HepG2 (cell line): ENCODE results near the gene MYO9A. TPM values are rescaled to one million over a fixed set of nuclear protein-coding genes. Genes with fewer than 3 reads are reported as not detected.

Source experiments
- ATAC-seq: fragments of 200-7000 bp; cut with Tn5 transposase; 3 replicates; pipeline ENCODE4 v1.9.1; 2020; ENCODE audit warnings: mild to moderate bottlenecking, moderate library complexity
- BruUV-seq: library from RNA; stranded (reverse); fragments of 400-500 nt; replicated peaks from 2 replicates; lab custom pipeline; 2021; lab: Mats Ljungman, UMichigan
- CTCF ChIA-PET: fragments of 300-600 bp; formaldehyde crosslinking; extraction: SDS; loops from one replicate; lab custom pipeline; 2021; ENCODE audit warnings: low total read pairs, inconsistent platforms, low intra/inter-chr PET ratio; lab: Yijun Ruan, JAX
- POLR2A ChIA-PET: fragments of 350-600 bp; sonication (Branson Sonifier 250); formaldehyde crosslinking; loops from one replicate; lab custom pipeline; 2020; ENCODE audit warnings: antibody characterized with exemption, inconsistent platforms; lab: Yijun Ruan, JAX
- DNase-seq: peaks from one replicate; pipeline ENCODE4 v3.0.0-alpha.2; 2015; ENCODE audit warnings: low spot score
- FAIRE-seq: peaks from 3 replicates; lab custom pipeline; 2011; peaks lifted over from hg19 to GRCh38; lab: Jason Lieb, UNC
- H2AFZ ChIP-seq: one replicate; pipeline ENCODE4 v1.6.1; 2011; ENCODE audit warnings: low read length, inconsistent platforms
- H3K27ac ChIP-seq: fragments of 300-600 bp; 3 replicates; pipeline ENCODE4 v1.8.0; 2011; ENCODE audit warnings: mixed run types, mild to moderate bottlenecking, mixed read lengths, low read length, inconsistent platforms; ENCODE audit not compliant: insufficient read depth; ENCODE audit errors: extremely low read length
- H3K27me3 ChIP-seq, 2 experiments: fragments of 200-600 bp in 1 of 2; 2 replicates in 1 of 2; 3 replicates in 1 of 2; pipeline versions ENCODE4 v1.6.0 to v1.8.0; 2011; ENCODE audit warnings: low read length in 2 of 2, mild to moderate bottlenecking in 2 of 2, moderate library complexity in 2 of 2, inconsistent platforms in 1 of 2; ENCODE audit not compliant: insufficient read depth in 2 of 2, control insufficient read depth in 1 of 2
- H3K36me3 ChIP-seq, 2 experiments: fragments of 200-600 bp in 1 of 2; replicated peaks in 1 of 2; 2 replicates in 1 of 2; 3 replicates in 1 of 2; pipeline versions ENCODE4 v1.5.1 to v1.8.0; 2011; ENCODE audit warnings: low read length in 2 of 2, inconsistent platforms in 1 of 2; ENCODE audit not compliant: insufficient read depth in 2 of 2, control insufficient read depth in 1 of 2
- H3K4me1 ChIP-seq: 2 replicates; pipeline ENCODE4 v1.5.1; 2012; ENCODE audit warnings: low read length, inconsistent platforms; ENCODE audit not compliant: insufficient read depth
- H3K4me2 ChIP-seq: 2 replicates; pipeline ENCODE4 v1.6.0; 2011; ENCODE audit warnings: low read depth, low read length, inconsistent platforms
- H3K4me3 ChIP-seq, 3 experiments: fragments of 200-600 bp in 1 of 3; sonication (generic), shearing (Covaris generic) in 1 of 3; replicated peaks in 1 of 3; 2 replicates each; pipeline ENCODE4 v1.5.1; 2011 to 2016; ENCODE audit warnings: low read length in 3 of 3, inconsistent platforms in 2 of 3, low read depth in 2 of 3, mild to moderate bottlenecking in 2 of 3, control low read depth in 1 of 3, mixed read lengths in 1 of 3; ENCODE audit not compliant: insufficient read depth in 1 of 3
- H3K79me2 ChIP-seq: one replicate; pipeline ENCODE4 v1.6.1; 2011; ENCODE audit warnings: low read length, inconsistent platforms; ENCODE audit not compliant: insufficient read depth
- H3K9ac ChIP-seq: 2 replicates; pipeline ENCODE4 v1.6.0; 2011; ENCODE audit warnings: mild to moderate bottlenecking, low read depth, low read length, inconsistent platforms; ENCODE audit not compliant: insufficient read depth
- H3K9me3 ChIP-seq: 2 replicates; pipeline ENCODE4 v1.5.1; 2012; ENCODE audit warnings: mild to moderate bottlenecking, low read length
- H4K20me1 ChIP-seq: 2 replicates; pipeline ENCODE4 v1.6.0; 2011; ENCODE audit warnings: inconsistent platforms, mild to moderate bottlenecking, low read length, moderate library complexity; ENCODE audit not compliant: insufficient read depth
- ARID2 ChIP-seq: sonication (generic); formaldehyde crosslinking; IDR thresholded peaks from 2 replicates; pipeline ENCODE4 v1.8.1; 2022; ENCODE audit warnings: mild to moderate bottlenecking, missing genetic modification reagents, borderline replicate concordance
- BRCA1 ChIP-seq: sonication (generic); formaldehyde crosslinking; IDR thresholded peaks from 2 replicates; pipeline ENCODE4 v1.4.0; 2020; ENCODE audit warnings: missing genetic modification reagents
- CBX5 ChIP-seq: sonication (generic); formaldehyde crosslinking; IDR thresholded peaks from 2 replicates; pipeline ENCODE4 v1.4.0; 2020; ENCODE audit warnings: missing genetic modification reagents, borderline replicate concordance
- EEA1 ChIP-seq: sonication (generic); formaldehyde crosslinking; IDR thresholded peaks from 2 replicates; pipeline ENCODE4 v1.5.1; 2020; ENCODE audit warnings: mild to moderate bottlenecking, missing genetic modification reagents, borderline replicate concordance
- FOXJ3 ChIP-seq: sonication (generic); formaldehyde crosslinking; IDR thresholded peaks from 2 replicates; pipeline ENCODE4 v1.4.0; 2020; ENCODE audit warnings: missing genetic modification reagents, mild to moderate bottlenecking, borderline replicate concordance
- MAZ ChIP-seq, 2 experiments: sonication (generic) in 1 of 2; formaldehyde crosslinking in 1 of 2; IDR thresholded peaks; 2 replicates each; pipeline versions ENCODE4 v1.5.0 to v1.6.1; 2012 to 2020; ENCODE audit warnings: low read depth in 2 of 2, mild to moderate bottlenecking in 2 of 2, borderline replicate concordance in 1 of 2, improper control_type of control experiment in 1 of 2, low read length in 1 of 2, missing genetic modification reagents in 1 of 2, moderate library complexity in 1 of 2
- PCBP1 ChIP-seq: fragments of 200-400 bp; formaldehyde crosslinking; IDR thresholded peaks from 2 replicates; pipeline ENCODE4 v1.6.1; 2017; ENCODE audit warnings: mild to moderate bottlenecking, low read depth, low read length, borderline replicate concordance
- ZNF101 ChIP-seq: sonication (generic); formaldehyde crosslinking; IDR thresholded peaks from 2 replicates; pipeline ENCODE4 v1.4.0; 2020; ENCODE audit warnings: mild to moderate bottlenecking, low read depth, missing genetic modification reagents, borderline replicate concordance
- ZNF383 ChIP-seq: sonication (generic); formaldehyde crosslinking; IDR thresholded peaks from 2 replicates; pipeline ENCODE4 v1.4.0; 2020; ENCODE audit warnings: missing genetic modification reagents, mild to moderate bottlenecking, borderline replicate concordance
- ZNF451 ChIP-seq: sonication (generic); formaldehyde crosslinking; IDR thresholded peaks from 2 replicates; pipeline ENCODE4 v1.5.0; 2020; ENCODE audit warnings: mild to moderate bottlenecking, missing genetic modification reagents
- ZNF569 ChIP-seq: sonication (generic); formaldehyde crosslinking; IDR thresholded peaks from 2 replicates; pipeline ENCODE4 v1.5.0; 2020; ENCODE audit warnings: mild to moderate bottlenecking, missing genetic modification reagents, moderate library complexity, borderline replicate concordance
- ZNF720 ChIP-seq: sonication (generic); formaldehyde crosslinking; IDR thresholded peaks from 2 replicates; pipeline ENCODE4 v1.4.0; 2020; ENCODE audit warnings: missing genetic modification reagents
- WGBS: methylation state at CpG from one replicate; pipeline ENCODE4 v1.1.6; 2017; ENCODE audit warnings: low lambda C conversion rate; 5-methylcytosine and 5-hydroxymethylcytosine counted together
- in situ Hi-C: cut with HindIII; loops from 2 replicates; pipeline ENCODE4 v1.10.0; 2017; ENCODE audit warnings: low pct_unique_long_range_greater_than_20kb; ENCODE audit not compliant: extremely low pct_ligation_motif_present
- intact Hi-C: fragments of 100-400 bp; cut with micrococcal nuclease; formaldehyde crosslinking; loops from one replicate; pipeline ENCODE4 v1.10.0; 2022; ENCODE audit not compliant: unreplicated experiment
- polyA plus RNA-seq, 8 experiments: library from polyadenylated mRNA; depleted of rRNA in 3 of 8; stranded (reverse) in 7 of 8; unstranded in 1 of 8; fragments of >200 nt; fragmentation: Illumina TruSeq in 4 of 8; extraction: Trizol in 4 of 8; gene quantifications; 2 replicates each; pipeline versions ENCODE4 v1.2.1 to v1.2.3, GENCODE V29; 2011 to 2016; ENCODE audit warnings: low read depth in 4 of 8, missing spikeins in 1 of 8, mixed read lengths in 1 of 8; ENCODE audit not compliant: insufficient read depth in 1 of 8
- total RNA-seq, 5 experiments: library from RNA; depleted of rRNA; stranded (reverse); fragments of >200 nt; fragmentation: Illumina TruSeq; extraction: Trizol; gene quantifications; 2 replicates each; pipeline ENCODE4 v1.2.3, GENCODE V29; 2016; ENCODE audit warnings: low read depth in 1 of 5
- TF ChIP-seq, protein P1 (sequence below): sonication (generic); formaldehyde crosslinking; IDR thresholded peaks from 2 replicates; pipeline ENCODE4 v1.4.0; 2020; ENCODE audit warnings: mild to moderate bottlenecking, low read depth, missing genetic modification reagents
- TF ChIP-seq, protein P2 (sequence below): IDR thresholded peaks from 2 replicates; pipeline ENCODE4 v1.6.1; 2016; ENCODE audit warnings: missing compliant biosample characterization, missing genetic modification reagents, borderline replicate concordance
- TF ChIP-seq, protein P3 (sequence below): sonication (generic); formaldehyde crosslinking; IDR thresholded peaks from 2 replicates; pipeline ENCODE4 v1.4.0; 2020; ENCODE audit warnings: missing genetic modification reagents
- TF ChIP-seq, protein P4 (sequence below): sonication (generic); formaldehyde crosslinking; IDR thresholded peaks from 2 replicates; pipeline ENCODE4 v1.4.0; 2020; ENCODE audit warnings: mild to moderate bottlenecking, missing genetic modification reagents
- TF ChIP-seq, protein P5 (sequence below): IDR thresholded peaks from 2 replicates; pipeline ENCODE4 v1.6.1; 2018; ENCODE audit warnings: missing genetic modification reagents, mild to moderate bottlenecking, missing compliant biosample characterization

The MYO9A gene
- total and polyA plus RNA-seq, 2 of the 13 experiments (the other 11 are each of a cell fraction or from before 2014, with no cell fraction given), result 4.8 to 15.3 TPM

DNA sequence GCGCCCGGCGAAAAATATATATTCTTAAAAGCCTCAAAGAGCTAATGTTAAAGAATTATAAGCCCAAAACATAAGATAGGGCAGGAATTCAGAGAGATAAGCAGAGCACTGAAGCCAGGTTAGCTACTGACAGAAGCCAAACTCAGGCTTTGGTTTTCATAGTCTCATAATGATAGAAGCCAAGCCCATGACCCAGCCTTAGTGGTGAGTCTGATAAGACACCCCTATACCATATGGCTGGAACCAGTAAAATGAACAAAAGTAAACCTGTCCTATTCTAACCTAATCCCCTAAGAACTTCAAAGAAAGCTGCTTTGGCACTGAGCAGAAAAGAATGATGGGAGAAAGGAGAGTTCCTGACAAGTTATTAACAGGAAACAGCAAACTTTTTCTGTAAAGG, 25.9 kb downstream of the MYO9A start:
- DNase-seq (no peak), FAIRE-seq (no peak), ATAC-seq (no peak)
- Histone ChIP-seq H3K9me3 (no peaks in the 10 kb centered on the region), H3K4me2 (no peak overlapping the region), H3K4me3 (no peak overlapping the region), H2AFZ (no peak overlapping the region), H3K27ac (no peak overlapping the region), H3K4me1 (no peaks in the 10 kb centered on the region), H3K9ac (no peak overlapping the region), H3K27me3 (no peaks in the 10 kb centered on the region), H3K79me2 (no peaks in the 10 kb centered on the region), H3K36me3 (no peaks in the 10 kb centered on the region), H4K20me1 (no peaks in the 10 kb centered on the region)
- BruUV-seq, result no TSS peak
- in situ Hi-C loops (no loop called here), intact Hi-C loops (no loop called here)
- ChIA-PET CTCF (no interaction called here), POLR2A (no interaction called here)
- WGBS, result 97% methylated on average over 3 of the region's 3 CpGs
- TF ChIP-seq, protein P1, sequence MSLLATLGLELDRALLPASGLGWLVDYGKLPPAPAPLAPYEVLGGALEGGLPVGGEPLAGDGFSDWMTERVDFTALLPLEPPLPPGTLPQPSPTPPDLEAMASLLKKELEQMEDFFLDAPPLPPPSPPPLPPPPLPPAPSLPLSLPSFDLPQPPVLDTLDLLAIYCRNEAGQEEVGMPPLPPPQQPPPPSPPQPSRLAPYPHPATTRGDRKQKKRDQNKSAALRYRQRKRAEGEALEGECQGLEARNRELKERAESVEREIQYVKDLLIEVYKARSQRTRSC (CRISPR knock-in tag), result no peak
- TF ChIP-seq ARID2 (CRISPR knock-in tag) (no peak), CBX5 (no peak), EEA1 (no peak), ZNF569 (no peak), MAZ (IDR thresholded peaks at IDR 0.05; ENCODE audit: borderline replicate concordance, low read depth, low read length) (no peak), MAZ (CRISPR knock-in tag; IDR thresholded peaks at IDR 0.05; ENCODE audit: low read depth) (no peak), ZNF383 (no peak), ZNF451 (CRISPR knock-in tag) (no peak), PCBP1 (no peak), ZNF101 (CRISPR knock-in tag) (no peak), FOXJ3 (CRISPR knock-in tag) (no peak), BRCA1 (CRISPR knock-in tag) (no peak), ZNF720 (CRISPR knock-in tag) (no peak)
- TF ChIP-seq, protein P2, sequence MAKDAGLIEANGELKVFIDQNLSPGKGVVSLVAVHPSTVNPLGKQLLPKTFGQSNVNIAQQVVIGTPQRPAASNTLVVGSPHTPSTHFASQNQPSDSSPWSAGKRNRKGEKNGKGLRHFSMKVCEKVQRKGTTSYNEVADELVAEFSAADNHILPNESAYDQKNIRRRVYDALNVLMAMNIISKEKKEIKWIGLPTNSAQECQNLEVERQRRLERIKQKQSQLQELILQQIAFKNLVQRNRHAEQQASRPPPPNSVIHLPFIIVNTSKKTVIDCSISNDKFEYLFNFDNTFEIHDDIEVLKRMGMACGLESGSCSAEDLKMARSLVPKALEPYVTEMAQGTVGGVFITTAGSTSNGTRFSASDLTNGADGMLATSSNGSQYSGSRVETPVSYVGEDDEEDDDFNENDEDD (CRISPR knock-in tag), result no peak
- TF ChIP-seq, protein P3, sequence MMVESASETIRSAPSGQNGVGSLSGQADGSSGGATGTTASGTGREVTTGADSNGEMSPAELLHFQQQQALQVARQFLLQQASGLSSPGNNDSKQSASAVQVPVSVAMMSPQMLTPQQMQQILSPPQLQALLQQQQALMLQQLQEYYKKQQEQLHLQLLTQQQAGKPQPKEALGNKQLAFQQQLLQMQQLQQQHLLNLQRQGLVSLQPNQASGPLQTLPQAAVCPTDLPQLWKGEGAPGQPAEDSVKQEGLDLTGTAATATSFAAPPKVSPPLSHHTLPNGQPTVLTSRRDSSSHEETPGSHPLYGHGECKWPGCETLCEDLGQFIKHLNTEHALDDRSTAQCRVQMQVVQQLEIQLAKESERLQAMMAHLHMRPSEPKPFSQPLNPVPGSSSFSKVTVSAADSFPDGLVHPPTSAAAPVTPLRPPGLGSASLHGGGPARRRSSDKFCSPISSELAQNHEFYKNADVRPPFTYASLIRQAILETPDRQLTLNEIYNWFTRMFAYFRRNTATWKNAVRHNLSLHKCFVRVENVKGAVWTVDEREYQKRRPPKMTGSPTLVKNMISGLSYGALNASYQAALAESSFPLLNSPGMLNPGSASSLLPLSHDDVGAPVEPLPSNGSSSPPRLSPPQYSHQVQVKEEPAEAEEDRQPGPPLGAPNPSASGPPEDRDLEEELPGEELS (CRISPR knock-in tag), result no peak
- TF ChIP-seq, protein P4, sequence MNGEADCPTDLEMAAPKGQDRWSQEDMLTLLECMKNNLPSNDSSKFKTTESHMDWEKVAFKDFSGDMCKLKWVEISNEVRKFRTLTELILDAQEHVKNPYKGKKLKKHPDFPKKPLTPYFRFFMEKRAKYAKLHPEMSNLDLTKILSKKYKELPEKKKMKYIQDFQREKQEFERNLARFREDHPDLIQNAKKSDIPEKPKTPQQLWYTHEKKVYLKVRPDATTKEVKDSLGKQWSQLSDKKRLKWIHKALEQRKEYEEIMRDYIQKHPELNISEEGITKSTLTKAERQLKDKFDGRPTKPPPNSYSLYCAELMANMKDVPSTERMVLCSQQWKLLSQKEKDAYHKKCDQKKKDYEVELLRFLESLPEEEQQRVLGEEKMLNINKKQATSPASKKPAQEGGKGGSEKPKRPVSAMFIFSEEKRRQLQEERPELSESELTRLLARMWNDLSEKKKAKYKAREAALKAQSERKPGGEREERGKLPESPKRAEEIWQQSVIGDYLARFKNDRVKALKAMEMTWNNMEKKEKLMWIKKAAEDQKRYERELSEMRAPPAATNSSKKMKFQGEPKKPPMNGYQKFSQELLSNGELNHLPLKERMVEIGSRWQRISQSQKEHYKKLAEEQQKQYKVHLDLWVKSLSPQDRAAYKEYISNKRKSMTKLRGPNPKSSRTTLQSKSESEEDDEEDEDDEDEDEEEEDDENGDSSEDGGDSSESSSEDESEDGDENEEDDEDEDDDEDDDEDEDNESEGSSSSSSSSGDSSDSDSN (CRISPR knock-in tag), result no peak
- TF ChIP-seq, protein P5, sequence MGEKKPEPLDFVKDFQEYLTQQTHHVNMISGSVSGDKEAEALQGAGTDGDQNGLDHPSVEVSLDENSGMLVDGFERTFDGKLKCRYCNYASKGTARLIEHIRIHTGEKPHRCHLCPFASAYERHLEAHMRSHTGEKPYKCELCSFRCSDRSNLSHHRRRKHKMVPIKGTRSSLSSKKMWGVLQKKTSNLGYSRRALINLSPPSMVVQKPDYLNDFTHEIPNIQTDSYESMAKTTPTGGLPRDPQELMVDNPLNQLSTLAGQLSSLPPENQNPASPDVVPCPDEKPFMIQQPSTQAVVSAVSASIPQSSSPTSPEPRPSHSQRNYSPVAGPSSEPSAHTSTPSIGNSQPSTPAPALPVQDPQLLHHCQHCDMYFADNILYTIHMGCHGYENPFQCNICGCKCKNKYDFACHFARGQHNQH (CRISPR knock-in tag), result no peak
